Effector memory CD4-positive, alpha-beta T cell (primary cell): ENCODE data around the gene HOOK1.
"Not testable (repeated sequence)": the region's sequence is repeated elsewhere in the genome, so short reads cannot be mapped to it uniquely, and the experiment has no call there.

Experiments used
- DNase-seq, 3 donors: peaks; one replicate each; pipeline ENCODE4 v3.0.0-alpha.2; 2020
- H3K27ac ChIP-seq: 2 replicates; pipeline ENCODE4 v1.7.0; 2013; ENCODE audit warnings: mild to moderate bottlenecking, low read length, moderate library complexity; ENCODE audit not compliant: insufficient read depth, poor library complexity, severe bottlenecking
- H3K27me3 ChIP-seq: replicated peaks from 2 replicates; pipeline ENCODE4 v1.7.0; 2013; ENCODE audit warnings: mild to moderate bottlenecking, low read length; ENCODE audit not compliant: insufficient read depth, control insufficient read depth, poor library complexity, severe bottlenecking
- H3K36me3 ChIP-seq: 2 replicates; pipeline ENCODE4 v1.7.0; 2013; ENCODE audit warnings: mild to moderate bottlenecking, low read length, moderate library complexity; ENCODE audit not compliant: control insufficient read depth, insufficient read depth
- H3K4me1 ChIP-seq: 2 replicates; pipeline ENCODE4 v1.7.0; 2013; ENCODE audit warnings: low read length, mild to moderate bottlenecking; ENCODE audit not compliant: control insufficient read depth, insufficient read depth, poor library complexity, severe bottlenecking
- H3K4me3 ChIP-seq: 2 replicates; pipeline ENCODE4 v1.7.0; 2013; ENCODE audit warnings: low read length, low read depth, mild to moderate bottlenecking; ENCODE audit not compliant: insufficient read depth, poor library complexity, severe bottlenecking
- H3K9me3 ChIP-seq: 2 replicates; pipeline ENCODE4 v1.7.0; 2013; ENCODE audit warnings: mild to moderate bottlenecking, low read length, moderate library complexity; ENCODE audit not compliant: control insufficient read depth

The HOOK1 gene

GRCh38 chr1:59903141-59903754 lies 88.5 kb downstream of the HOOK1 start:
- Histone ChIP-seq H3K27me3 (no peaks in the 10 kb centered on the region), H3K9me3 (no peaks in the 10 kb centered on the region), H3K27ac (no peak overlapping the region), H3K4me1 (no peaks in the 10 kb centered on the region), H3K4me3 (no peak overlapping the region), H3K36me3 (no peaks in the 10 kb centered on the region)
- no peak for DNase-seq

GRCh38 chr1:59906931-59907330 lies 92.2 kb downstream of the HOOK1 start:
- DNase-seq: no peak
- no peaks in the 10 kb centered on the region for H3K4me1 ChIP-seq
- H3K36me3 ChIP-seq: no peaks in the 10 kb centered on the region
- no peak overlapping the region for H3K27ac ChIP-seq
- H3K4me3 ChIP-seq: no peak overlapping the region
- H3K9me3 ChIP-seq: no peaks in the 10 kb centered on the region
- H3K27me3 ChIP-seq: no peaks in the 10 kb centered on the region

DNA sequence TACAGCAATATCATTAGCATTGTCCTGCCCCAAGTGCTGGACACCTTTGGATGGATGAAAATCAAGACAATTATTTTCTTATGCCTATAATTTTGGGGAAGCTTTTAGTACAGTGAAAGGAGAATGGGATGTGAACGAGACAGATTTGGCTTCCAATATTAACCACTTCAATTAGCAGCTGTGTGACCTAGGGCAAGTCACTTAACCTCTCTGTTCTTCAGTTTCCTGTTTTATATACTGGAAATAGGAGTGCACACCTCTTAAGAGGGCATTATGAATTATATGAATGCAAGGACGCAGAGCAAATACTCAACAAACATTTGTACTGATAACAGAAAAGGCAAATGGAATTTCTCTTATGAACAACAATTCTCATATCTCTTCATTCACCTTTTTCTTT lies 93.3 kb downstream of the HOOK1 start:
- Histone ChIP-seq H3K27ac (no peak overlapping the region), H3K9me3 (no peaks in the 10 kb centered on the region), H3K36me3 (no peaks in the 10 kb centered on the region), H3K4me3 (no peak overlapping the region), H3K27me3 (no peaks in the 10 kb centered on the region), H3K4me1 (no peaks in the 10 kb centered on the region)
- DNase-seq: no peak

GRCh38 chr1:59908682-59909081 lies 93.9 kb downstream of the HOOK1 start:
- no peak overlapping the region for H3K27ac ChIP-seq

GRCh38 chr1:59914791-59915286 lies 100.1 kb downstream of the HOOK1 start:
- not testable (repeated sequence) for H3K9me3 ChIP-seq, DNase-seq, H3K27me3 ChIP-seq, H3K36me3 ChIP-seq, H3K4me3 ChIP-seq, H3K4me1 ChIP-seq, H3K27ac ChIP-seq

More at GRCh38 chr1:59908682-59909081, 93.9 kb downstream of the HOOK1 start:
- no peaks in the 10 kb centered on the region for H3K9me3 ChIP-seq
- DNase-seq: no peak
- no peaks in the 10 kb centered on the region for H3K36me3 ChIP-seq
- H3K4me3 ChIP-seq: no peak overlapping the region
- no peaks in the 10 kb centered on the region for H3K27me3 ChIP-seq
- H3K4me1 ChIP-seq: no peaks in the 10 kb centered on the region

- H3K27ac ChIP-seq: no peak overlapping the region
- no peak for DNase-seq
- H3K4me1 ChIP-seq: no peaks in the 10 kb centered on the region
- H3K36me3 ChIP-seq: no peaks in the 10 kb centered on the region
- no peaks in the 10 kb centered on the region for H3K9me3 ChIP-seq
- no peaks in the 10 kb centered on the region for H3K27me3 ChIP-seq
- H3K4me3 ChIP-seq: no peak overlapping the region
Observed at GRCh38 chr1:59915516-59915915, 100.8 kb downstream of the HOOK1 start.

GRCh38 chr1:59917026-59917784 lies 102.5 kb downstream of the HOOK1 start:
- H3K4me3 ChIP-seq: no peak overlapping the region
- DNase-seq: no peak
- no peaks in the 10 kb centered on the region for H3K27me3 ChIP-seq
- H3K9me3 ChIP-seq: no peaks in the 10 kb centered on the region
- H3K27ac ChIP-seq: no peak overlapping the region
- no peaks in the 10 kb centered on the region for H3K4me1 ChIP-seq
- no peaks in the 10 kb centered on the region for H3K36me3 ChIP-seq

DNA sequence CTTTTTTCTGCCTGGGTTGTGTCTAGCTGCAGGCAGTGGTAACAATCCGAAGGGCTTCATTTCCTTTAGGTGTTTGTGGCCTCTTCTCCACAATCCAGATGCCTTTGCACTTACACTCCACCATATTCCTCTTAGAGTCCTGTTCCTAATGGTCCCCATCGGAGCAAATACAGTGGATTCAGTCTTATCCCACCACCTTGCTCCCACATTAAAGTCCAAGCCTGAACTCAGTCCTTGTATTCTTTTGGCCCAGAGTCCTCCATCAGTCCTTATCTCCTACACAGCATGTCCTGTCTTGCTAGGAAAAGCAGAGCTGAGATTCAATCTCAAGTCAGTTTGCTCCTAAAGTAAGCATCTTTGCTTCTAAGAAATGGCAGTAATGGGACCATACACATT lies 103.0 kb downstream of the HOOK1 start:
- H3K4me1 ChIP-seq: no peaks in the 10 kb centered on the region
- DNase-seq: no peak
- no peak overlapping the region for H3K4me3 ChIP-seq
- H3K9me3 ChIP-seq: no peaks in the 10 kb centered on the region
- no peaks in the 10 kb centered on the region for H3K36me3 ChIP-seq
- H3K27ac ChIP-seq: no peak overlapping the region
- H3K27me3 ChIP-seq: no peaks in the 10 kb centered on the region

DNA sequence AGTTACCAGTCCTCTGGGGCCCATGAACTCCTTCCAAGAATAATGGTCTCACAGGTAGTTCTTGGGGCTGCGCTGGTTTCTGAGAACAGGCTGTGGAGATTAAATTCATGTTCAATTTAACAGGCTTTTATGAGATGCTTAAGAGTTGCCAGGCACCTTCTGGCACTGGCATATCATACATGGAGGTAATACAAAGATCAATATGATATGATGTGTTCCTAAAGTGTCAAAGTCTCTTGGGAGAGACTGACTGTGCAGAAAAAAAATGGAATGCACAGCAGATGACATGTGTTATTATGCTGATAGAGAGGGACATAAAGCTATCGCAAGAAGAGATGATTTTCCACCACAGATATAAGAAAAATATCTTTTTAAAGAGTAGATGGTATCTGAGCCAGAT lies 105.0 kb downstream of the HOOK1 start:
- no peak for DNase-seq
- H3K9me3 ChIP-seq: no peaks in the 10 kb centered on the region
- no peaks in the 10 kb centered on the region for H3K27me3 ChIP-seq
- H3K36me3 ChIP-seq: no peaks in the 10 kb centered on the region
- no peaks in the 10 kb centered on the region for H3K4me1 ChIP-seq
- no peak overlapping the region for H3K27ac ChIP-seq
- H3K4me3 ChIP-seq: no peak overlapping the region

GRCh38 chr1:59921258-59921899 lies 106.6 kb downstream of the HOOK1 start:
- H3K4me1 ChIP-seq, H3K9me3 ChIP-seq, DNase-seq, H3K36me3 ChIP-seq, H3K4me3 ChIP-seq, H3K27me3 ChIP-seq, H3K27ac ChIP-seq: not testable (repeated sequence)
